ENCODE results near the gene PDXK.

Gene PDXK

GRCh38 chr21:43743947-43744346, 25.0 kb downstream of the PDXK start:
- DNase-seq (ENCODE audit: low spot score), result no peak

DNA sequence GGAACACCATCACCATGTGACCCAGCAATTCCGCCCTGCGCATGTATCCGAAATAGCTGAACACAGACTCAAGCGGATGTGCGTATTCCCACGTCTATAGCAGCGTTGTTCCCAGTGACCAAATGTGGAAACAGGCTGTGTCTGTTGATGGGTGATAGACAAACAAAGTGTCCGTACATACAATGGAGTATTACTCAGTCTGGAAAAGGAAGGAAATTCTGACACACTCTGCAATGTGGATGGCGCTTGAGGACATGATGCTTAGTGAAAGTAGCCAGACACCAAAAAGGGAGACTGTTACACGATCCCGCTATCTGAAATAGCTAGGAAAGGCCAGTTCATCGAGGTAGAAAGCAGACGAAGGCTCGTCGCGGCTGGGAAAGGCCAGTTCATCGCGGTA, 25.8 kb downstream of the PDXK start:
- DNase-seq (ENCODE audit: low spot score), result no peak

DNA sequence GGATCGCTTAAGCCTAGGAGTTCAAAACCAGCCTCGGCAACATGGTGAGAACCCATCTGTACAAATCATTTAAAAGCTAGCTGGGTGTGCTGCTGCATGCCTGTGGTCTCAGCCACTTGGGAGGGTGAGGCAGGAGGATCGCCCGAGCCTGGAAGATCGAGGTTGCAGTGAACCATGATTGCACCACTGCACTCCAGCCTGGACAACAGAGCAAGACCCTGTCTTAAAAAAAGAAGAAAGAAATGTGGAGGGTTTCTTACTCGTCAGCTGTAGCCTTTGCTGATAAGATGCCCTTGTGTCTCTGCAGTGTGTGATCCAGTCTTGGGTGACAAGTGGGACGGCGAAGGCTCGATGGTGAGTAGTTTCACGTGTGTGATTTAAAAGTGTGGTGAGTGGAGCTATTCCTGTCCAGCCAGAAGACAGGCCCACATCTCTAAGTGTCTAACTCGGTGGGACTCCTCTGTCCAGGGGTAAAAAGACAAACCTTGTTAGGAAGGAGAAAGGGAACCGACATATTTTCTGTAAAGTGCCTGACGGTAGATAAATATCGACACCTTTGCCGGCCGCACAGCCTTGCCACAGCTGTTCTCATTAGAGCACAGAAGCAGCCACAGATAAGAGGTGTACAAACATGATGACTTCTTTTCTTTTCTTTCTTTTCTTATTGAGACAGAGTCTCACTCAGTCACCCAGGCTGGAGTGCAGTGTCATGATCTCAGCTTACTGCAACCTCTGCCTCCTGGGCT, 27.0 kb downstream of the PDXK start:
- no peak for DNase-seq (ENCODE audit: low spot score)

DNA sequence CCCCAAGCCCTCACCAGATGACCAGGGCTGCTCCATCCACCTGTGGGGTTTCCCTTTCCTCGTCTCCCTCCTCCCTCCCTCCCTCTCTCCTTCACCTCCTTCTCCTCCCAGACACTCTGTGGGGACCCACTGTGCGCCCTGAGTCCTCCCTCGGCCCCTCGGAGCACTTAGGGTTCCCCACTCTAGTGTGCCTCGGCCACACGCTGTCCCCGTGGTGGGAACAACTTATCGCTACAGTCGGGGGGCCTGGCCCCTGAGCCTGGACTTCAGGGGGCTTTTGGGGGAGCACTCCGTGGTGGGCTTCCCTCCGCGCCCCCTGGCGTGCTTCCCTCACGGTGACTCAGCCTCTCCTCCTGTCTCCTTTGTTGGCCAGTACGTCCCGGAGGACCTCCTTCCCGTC, 29.7 kb downstream of the PDXK start:
- DNase-seq (ENCODE audit: low spot score), result no peak

DNA sequence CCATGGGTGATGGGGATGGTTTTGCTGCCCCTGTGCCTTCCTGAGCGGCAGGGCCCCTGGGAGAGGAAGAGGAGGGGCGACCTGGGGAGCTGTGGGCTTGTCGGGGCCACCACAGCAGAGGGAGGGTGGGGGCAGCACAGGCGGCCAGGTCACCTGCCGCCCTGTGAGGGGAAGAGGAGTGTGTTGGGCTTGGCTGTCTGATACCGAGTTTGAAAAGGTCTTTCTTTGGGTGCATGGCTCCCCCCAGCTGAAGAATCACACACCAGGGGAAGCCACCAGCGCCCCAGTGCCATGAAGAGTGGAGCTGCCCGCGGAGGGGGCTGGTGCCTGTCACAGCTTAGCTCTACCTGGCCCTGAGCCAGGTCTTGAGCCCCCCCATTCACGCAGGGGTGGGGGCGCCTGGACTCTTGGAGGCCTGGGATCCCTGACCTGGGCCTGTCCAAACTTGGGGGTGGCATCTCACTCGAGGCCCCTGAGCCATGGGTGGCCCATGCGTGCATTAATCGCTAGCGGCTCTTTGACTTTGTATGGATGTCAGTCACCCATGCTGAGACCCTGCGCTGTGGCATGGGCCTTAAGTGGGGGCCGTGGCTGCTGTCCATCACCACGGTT, 30.8 kb downstream of the PDXK start:
- no peak for DNase-seq (ENCODE audit: low spot score)

DNA sequence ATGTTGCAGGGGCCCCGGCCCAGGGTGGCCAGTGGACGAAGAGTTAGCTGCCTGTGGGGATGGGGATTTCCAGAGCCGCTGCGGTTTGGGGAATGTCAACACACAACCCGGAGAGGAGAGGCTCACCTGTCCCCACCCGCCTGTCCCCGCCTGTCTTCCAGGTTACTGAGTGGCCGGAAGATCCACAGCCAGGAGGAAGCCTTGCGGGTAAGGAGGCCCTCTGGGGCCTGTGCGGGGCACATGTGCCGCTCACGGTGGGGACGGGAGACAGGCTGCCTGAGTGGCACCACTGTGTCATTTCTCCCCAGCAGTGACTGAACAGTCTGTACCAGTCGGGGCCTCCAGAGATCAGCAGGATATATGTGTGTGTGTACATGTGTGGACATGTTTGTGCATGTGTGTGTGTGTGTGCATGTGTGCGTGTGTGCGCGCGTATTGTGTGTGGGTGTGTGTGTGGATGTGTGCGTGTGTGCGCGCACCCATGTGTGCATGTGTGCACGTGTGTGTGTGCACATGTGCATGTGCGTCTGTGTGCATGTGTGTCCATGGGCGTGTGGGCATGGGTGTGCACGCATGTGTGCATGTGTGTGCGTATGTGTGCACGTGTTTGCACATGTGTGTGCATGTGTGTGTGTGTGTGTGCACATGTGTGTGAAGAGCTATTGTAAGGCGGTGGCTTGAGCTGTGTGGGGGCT, 31.6 kb downstream of the PDXK start:
- no peak for DNase-seq (ENCODE audit: low spot score)

GRCh38 chr21:43751955-43752591, 33.1 kb downstream of the PDXK start:
- no peak for DNase-seq (ENCODE audit: low spot score)

GRCh38 chr21:43752758-43753438, 34.0 kb downstream of the PDXK start:
- no peak for DNase-seq (ENCODE audit: low spot score)

- no peak for DNase-seq (ENCODE audit: low spot score)
Observed at GRCh38 chr21:43753439-43753799, 34.5 kb downstream of the PDXK start.

GRCh38 chr21:43754948-43755781, 36.2 kb downstream of the PDXK start:
- DNase-seq (ENCODE audit: low spot score), result no peak

GRCh38 chr21:43755820-43756594, 37.1 kb downstream of the PDXK start:
- no peak for DNase-seq (ENCODE audit: low spot score)

DNA sequence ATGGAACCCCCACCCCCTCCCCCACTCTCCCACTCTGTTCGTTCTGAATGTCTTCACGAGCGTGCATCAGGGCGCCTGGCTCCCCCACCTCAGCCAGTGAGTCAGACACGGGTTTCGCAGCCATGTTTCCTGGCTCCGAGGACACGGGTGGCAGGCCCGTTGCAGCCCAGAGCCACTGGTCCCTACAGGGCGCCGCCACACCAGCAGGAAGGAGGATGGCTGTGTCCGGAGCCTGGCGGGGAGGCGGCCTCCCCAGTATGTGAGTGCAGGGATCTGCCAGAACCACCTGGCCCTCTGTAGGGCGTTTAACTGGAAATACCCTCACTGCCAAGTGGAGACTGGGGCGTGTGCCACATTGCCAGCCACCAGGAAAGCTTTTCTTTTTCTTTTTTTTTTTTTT, 38.7 kb downstream of the PDXK start:
- no peak for DNase-seq (ENCODE audit: low spot score)

DNA sequence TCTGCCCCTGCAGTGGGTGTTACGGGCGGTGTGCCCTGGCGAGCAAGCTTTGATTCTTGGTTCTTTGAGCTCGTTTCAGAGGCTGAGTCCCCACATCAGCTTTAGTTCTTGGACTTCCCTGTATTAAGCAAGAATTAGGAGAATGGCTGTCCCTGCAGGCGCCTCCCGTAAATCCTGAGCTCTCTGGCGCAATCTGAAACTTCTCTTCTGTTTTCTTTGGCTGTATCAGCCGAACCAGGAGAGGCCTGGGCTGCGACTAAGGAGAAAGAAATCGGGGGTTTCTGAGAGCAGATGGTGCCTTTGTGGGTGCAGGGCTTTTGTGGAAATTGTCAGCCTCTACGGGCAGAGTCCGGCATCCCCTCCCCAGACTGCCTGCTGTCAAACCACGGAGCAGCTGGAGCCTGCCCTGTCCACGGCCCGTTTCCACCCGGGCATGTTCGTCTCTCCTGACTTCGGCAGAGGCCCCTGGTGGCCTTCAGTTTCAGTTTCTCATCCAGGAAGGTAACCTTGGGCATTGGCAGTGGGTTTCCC, 39.2 kb downstream of the PDXK start:
- DNase-seq (ENCODE audit: low spot score), result no peak

GRCh38 chr21:43758811-43759210, 39.9 kb downstream of the PDXK start:
- no peak for DNase-seq (ENCODE audit: low spot score)

GRCh38 chr21:43759651-43760050, 40.7 kb downstream of the PDXK start:
- DNase-seq (ENCODE audit: low spot score), result no peak

DNA sequence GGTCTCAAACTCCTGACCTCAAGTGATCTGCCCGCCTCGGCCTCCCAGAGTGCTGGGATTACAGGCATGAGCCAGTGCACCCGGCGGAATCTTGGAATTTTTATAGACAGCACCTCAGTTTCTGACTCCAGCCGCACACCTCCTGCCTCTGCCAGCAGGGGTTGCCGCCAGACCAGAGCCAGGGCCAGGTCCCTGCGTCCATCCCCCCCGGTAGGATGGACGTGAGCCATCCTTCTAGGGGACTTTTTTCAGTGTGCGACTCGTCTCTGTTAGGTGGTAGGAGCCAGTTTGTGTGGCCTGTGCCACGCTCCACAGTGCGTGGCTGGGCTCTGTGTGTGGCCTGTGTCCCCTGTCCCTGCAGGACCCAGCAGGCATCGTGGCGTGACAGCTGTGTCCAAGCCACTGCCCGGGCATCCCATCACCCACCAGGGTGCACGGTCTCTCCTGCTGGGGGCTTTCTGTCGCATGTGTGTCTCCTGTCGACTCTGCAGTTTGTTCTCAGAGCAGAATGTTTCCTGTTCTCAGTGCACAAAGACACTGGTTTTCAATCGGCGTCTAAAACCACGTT, 41.5 kb downstream of the PDXK start:
- no peak for DNase-seq (ENCODE audit: low spot score)

- DNase-seq (ENCODE audit: low spot score), result no peak
Observed at GRCh38 chr21:43761886-43762285, 43.0 kb downstream of the PDXK start.

GRCh38 chr21:43762303-43763128, 43.6 kb downstream of the PDXK start:
- no peak for DNase-seq (ENCODE audit: low spot score)

DNA sequence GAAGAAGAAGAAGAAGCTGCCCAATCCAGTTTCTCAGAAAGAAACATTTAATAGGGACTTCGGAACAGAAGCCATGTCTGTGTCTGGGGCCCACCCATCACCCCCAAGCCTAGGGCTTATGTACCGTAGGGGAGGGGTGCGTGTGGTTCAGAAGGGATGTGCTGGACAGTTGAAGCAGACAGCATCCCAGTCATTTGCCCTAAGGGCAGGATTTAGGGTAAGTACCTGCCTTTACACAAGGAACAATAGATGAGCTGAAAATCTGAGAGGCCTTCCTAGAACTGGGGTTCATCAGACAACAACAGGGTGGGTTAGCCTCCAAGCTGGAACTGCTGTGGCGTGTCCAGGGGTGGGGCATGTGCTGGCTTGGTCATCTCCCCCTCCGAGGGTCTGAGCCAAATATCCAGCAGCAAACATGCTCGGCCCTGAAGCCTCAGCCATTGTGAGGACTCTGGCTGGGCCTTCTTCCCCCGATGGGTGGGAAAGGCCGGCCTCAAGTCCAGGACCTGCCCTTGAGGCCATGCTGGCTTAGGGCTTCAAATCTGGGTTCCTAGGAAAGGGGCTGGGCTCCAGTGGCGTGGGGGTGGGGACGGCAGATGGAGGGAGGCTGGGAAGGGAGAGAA, 45.1 kb downstream of the PDXK start:
- DNase-seq (ENCODE audit: low spot score), result no peak
